Right kidney (tissue), 1 donor: ENCODE results near the gene LILRB5.
"Not testable (repeated sequence)": the region's sequence is repeated elsewhere in the genome, so short reads cannot be mapped to it uniquely, and the experiment has no call there.

Experiments
- DNase-seq: peaks from one replicate; pipeline ENCODE4 v3.0.0-alpha.2; 2016

LILRB5 gene

GRCh38 chr19:54275951-54276350 is 18.9 kb upstream of the LILRB5 start:
- no peak for DNase-seq

- not testable (repeated sequence) for DNase-seq
Observed at GRCh38 chr19:54274516-54274915, 17.4 kb upstream of the LILRB5 start.

GRCh38 chr19:54273821-54274220 is 16.7 kb upstream of the LILRB5 start:
- no peak for DNase-seq

GRCh38 chr19:54272181-54272580 is 15.1 kb upstream of the LILRB5 start:
- DNase-seq: not testable (repeated sequence)

- not testable (repeated sequence) for DNase-seq
Observed at GRCh38 chr19:54271587-54271986, 14.5 kb upstream of the LILRB5 start.

- DNase-seq: no peak
Observed at GRCh38 chr19:54271106-54271505, 14.0 kb upstream of the LILRB5 start.

DNA sequence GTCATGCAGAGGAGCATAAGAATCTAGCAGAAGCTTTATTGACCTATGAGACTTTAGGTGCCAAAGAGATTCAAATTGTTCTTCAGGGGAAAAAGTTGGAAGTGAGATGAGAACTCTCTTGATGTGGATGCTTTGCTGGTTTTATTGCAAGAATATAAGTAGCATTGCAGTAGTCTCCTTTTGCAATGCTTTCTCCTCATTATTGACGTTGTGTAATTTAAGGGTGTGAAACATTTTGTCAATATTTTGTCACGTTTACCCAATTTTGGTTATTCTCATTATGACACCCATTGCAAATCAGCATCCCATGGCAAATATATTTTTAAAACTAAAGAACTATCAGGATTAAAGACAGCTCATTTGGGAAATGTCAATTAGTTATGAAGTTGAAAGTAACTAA is 11.9 kb upstream of the LILRB5 start:
- no peak for DNase-seq

DNA sequence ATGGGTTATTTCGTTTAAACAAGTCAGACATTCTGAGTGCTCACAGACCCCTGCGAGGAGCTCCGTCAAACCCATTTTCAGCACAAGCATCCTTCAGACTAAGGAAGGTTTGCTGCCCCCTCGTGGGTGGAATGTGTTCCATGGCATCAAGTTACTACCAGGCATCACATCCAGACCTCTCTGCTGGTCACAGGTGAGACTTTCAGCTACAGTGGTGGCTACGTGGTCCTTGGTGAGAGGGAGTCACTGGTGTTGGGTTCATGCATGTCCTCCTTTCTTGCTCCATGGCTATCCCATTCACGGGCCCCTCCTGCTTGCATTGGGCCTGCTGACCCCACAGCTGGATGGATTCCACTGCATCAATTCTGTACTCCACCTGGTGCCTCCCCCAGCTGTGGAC is 9.1 kb upstream of the LILRB5 start:
- peak; percentile 56 for DNase-seq

DNA sequence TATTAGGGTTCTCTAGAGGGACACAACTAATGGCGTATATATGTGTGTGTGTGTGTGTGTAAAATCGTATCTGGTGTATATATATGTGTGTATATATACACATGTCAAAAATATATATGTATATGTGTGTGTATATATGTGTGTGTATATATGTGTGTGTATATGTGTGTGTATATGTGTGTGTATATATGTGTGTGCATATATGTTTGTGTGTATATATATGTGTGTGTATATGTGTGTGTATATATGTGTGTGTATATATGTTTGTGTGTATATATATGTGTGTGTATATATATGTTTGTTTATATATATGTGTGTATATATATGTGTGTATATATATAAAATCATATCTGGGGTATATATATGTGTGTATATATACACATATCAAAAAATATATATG is 5.4 kb upstream of the LILRB5 start:
- DNase-seq: no peak

DNA sequence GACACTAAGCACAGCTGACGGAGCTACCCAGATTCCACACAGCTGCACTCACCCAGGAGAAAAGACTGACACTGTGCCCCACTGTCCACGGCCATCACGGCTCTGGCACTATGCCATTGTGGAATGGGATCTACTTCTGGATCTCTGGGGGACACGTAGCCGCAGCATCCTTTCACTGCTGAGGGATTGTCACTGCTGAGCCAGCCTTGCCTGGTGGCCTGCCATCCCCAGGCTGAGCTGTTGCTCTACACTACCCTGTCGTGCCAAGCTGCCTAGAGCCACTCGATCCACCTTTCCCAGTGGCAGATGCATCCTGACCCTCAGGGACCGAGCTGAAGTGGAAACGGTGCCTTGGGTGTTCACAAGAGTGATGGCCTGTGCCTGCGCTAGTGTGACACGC is 5.0 kb upstream of the LILRB5 start:
- DNase-seq: no peak

GRCh38 chr19:54256250-54257115 is 590 bp downstream of the LILRB5 start:
- DNase-seq: no peak

DNA sequence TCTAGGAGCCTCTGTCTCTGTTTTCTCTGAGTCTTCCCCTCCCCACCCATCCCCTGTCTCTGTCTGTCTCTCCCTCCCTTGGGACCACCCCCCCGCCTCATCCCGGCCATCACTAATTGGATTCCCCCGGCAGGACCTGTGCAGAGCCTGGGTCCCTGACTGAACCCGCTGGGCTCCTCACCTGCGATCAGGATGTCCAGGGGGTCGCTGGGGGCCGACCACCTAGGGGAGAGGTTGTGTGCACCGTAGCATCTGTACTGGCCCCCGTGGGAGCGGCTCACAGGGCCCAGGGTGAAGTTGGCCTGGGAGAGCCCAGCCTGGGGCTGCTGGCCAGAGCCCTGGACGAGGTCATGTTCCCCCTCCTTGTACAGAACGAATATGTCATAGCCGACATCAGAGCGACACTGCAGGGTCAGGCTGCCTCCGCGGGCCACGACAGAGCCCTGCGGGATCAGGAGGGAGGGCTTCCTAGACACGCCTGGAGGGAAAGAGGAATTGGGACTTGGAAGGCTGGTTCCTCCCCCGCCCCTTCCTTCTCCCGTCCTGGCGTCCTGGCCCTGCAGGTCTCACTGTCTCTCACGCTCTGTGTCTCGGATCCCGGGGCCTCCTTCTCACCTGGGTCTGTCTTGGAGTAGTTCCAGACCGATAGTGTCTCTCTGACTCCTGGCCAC is 1.8 kb downstream of the LILRB5 start:
- no peak for DNase-seq

DNA sequence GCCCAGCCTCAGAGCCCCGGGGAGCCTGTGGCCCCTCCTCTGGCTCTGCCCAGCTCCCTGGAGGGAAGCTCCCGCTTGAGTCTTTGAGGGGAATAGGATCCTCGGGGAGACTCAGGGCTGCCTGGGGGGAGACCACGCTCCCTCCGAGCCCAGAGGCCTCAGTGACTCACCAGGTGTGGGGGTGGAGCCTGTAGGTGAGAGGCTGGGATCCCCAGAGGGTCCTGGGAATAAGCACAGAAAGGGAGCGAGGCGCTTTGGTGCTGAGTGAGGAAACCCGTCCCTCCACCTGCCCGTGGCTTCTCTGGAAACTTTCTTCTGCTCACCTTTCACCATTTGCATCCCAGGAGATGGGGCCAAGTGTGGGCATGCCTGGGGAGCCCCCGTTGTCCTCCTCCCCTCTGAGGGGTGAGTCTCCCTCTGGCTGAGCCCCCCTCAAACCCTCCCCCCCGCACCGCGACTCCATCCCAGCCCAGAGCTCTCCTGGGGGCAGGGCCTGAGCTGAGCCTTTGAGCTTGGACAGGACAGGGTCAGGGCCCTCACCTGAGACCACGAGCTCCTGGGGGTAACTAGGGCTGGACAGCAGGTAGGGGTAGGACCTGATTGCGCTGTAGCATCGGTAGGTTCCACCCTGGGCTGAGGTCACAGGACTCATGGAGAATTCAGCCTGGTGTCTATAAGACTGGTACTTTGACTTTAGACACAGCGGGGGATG is 2.7 kb downstream of the LILRB5 start:
- no peak for DNase-seq

DNA sequence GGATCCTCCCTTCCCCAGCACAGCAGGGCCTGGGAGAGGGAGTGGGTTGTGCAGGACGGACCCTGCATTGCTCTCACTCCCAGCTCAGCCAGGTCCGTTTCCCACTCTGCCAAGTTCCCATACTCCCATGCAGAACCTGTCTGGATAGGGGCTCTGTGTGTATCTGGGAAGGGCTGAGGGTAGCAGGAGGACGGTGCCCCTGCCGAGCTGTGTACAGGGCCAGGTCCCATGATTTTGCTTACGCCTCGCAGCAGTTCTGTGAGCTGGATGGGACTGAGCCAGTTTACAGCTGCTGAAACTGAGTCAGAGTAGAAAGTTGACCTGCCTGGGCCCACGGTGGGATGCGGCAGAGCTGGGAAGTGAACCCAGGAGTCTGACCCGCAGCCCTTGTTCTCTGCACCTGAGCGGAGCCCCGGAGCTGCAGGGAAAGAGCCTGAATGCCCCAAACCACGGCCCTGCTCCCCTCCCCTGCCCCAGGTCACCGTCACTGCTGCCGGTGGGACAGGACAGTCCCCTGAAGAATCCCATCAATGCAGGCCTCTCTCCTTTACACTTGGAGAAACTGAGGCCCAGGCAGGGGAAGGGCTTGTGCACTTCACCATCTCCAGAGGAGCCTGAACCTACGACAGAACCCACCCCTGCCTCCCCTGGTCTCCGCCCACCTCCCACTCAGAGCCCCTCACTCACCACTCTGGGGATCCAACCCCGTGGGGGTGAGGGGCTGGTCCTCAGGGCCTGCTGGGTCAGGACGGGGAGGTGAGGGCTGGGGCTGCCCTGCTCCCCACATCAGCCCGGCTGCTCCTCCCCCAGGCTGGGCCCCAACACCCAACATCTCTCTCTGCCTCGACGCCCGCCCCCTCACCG is 3.5 kb downstream of the LILRB5 start:
- no peak for DNase-seq

- no peak for DNase-seq
Observed at GRCh38 chr19:54252845-54253244, 4.2 kb downstream of the LILRB5 start.

DNA sequence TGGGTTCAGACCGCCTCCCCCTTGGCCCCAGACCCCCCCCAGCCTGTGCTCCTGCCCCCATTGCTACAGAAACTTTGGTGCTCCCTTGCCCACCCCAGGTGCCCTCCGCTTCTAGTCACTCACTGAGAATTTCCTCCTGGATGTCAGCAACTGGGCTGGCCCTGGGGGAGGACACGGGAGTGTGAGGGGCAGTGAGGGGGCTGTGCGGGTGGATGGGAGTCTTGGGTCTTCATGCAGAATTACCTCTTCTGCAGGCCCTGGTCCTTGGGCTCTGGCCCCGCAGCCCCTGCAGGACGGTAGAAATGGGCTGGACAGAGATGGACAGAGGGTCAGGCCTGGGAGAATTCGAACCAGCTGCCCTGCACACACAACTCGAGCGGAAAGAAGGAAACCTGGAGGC is 4.8 kb downstream of the LILRB5 start:
- no peak for DNase-seq

DNA sequence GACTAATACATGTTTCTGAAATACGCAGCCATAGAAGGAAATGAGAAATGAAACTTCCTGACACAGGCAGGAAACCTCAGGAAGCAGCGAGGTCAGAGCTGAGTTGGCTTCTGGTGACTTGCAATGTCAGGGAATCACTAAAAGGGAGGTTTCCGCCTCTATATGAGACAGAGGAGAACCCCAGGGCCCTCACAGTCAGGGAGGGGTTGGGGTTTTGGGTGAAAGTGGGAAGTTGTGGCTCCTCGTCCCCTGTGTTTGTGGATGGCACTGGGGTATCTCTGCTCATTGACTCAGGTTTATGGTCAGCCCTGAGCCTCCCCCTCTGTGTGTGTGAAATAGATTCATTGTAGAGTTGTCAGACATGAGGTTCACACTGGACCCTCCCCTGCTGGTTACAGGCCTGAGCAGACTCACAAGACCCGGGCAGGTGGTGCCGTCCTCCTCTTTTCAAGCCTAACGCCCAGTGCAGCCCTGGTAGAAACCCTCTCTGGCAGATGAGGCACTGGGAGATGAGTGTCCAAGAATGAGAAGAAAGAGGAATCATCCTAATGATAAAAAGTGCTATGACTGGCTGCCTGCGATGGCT is 9.0 kb downstream of the LILRB5 start:
- no peak for DNase-seq

GRCh38 chr19:54247106-54247930 is 9.8 kb downstream of the LILRB5 start:
- DNase-seq: no peak

DNA sequence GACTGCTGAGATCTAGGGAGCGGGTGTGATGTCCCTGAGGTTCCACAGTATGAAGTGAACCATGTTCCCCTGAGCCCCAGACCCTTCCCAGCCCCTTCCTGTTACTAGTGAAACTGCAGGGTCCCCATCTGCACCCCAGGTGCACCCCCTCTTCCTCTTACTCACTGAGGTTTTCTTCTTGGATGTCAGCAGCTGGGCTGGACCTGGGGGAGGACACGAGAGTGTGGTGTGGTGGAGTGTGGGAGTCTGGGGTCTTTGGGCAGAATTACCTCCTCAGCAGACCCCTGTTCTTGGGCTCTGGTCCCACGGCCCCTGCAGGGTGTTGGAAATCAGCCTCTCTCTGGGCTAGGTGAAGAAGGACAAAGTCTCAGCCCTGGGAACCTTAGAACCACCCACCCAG is 11.1 kb downstream of the LILRB5 start:
- DNase-seq: no peak

DNA sequence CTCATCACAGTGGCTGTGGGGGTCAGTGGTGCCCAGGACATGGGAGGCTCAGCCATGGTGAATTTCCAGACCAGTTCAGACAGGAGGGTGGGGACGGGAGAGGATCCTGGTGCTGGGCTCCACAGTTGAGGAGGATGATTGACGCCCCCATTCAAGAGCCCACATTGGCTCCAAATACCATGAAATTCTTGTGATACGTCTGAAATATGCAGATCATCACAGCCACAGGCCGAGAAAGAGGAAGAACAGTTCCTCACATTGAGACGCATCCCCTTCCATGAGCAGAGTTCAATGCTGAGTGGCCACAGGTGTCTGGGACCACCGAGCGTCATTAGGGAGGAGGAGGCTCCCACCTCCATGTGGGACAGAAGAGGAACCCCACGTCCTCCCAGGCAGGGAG is 13.3 kb downstream of the LILRB5 start:
- not testable (repeated sequence) for DNase-seq

GRCh38 chr19:54242646-54243045 is 14.4 kb downstream of the LILRB5 start, which contains the start of gene LILRA6:
Gene LILRA6, minus strand, starts transcription at chr19:54242790.
- not testable (repeated sequence) for DNase-seq
